GM19468 (cell line): ENCODE data around the gene TOPAZ1.
A peak's percentile ranks its signal among the peaks of the same experiment; 100 is the strongest.
"Not testable (repeated sequence)": the region's sequence is repeated elsewhere in the genome, so short reads cannot be mapped to it uniquely, and the experiment has no call there.

Source experiments
- ATAC-seq: cut with Tn5 transposase; IDR thresholded peaks from one replicate; pipeline ENCODE4 v1.9.1; 2021; ENCODE audit warnings: mild to moderate bottlenecking, moderate library complexity, moderate number of reproducible peaks; ENCODE audit not compliant: unreplicated experiment; ENCODE audit errors: extremely low read depth

The TOPAZ1 gene

DNA sequence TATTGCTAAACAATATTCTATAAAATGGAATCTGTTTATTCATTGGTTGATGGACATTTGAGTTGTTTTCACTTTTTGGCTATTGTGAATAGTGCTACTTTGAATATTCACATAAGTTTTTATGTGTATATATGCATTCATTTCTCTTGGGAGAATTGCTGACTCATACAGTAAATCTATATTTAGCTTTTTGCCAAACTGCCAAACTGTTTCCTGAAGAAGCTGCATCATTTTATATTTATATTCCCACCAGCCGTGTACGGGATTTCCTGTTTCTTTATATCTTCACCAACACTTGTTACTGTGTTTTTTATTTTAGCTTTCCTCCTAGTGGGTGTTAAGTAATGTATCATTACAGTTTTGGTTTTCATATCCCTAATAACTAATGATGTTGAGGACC lies 84.3 kb downstream of the TOPAZ1 start:
- ATAC-seq, result no peak

DNA sequence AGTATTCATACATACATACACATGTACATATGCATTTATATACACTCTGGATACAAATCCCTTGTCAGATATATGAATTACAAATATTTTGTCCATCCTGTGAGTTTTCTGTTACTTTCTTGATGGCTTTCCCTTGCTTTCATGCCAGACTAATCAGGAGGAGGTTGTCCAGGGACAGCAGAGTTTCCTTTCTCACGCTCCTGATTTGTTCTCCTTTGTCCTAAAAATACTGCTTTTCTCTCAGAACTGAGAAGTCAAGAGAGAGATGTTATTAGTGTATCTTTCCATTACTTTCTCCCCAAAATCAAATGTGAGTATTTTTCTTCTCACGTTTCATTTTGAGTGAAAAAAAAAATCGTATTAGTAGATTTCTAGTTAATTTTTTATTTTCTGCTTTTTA lies 84.8 kb downstream of the TOPAZ1 start:
- no peak for ATAC-seq

DNA sequence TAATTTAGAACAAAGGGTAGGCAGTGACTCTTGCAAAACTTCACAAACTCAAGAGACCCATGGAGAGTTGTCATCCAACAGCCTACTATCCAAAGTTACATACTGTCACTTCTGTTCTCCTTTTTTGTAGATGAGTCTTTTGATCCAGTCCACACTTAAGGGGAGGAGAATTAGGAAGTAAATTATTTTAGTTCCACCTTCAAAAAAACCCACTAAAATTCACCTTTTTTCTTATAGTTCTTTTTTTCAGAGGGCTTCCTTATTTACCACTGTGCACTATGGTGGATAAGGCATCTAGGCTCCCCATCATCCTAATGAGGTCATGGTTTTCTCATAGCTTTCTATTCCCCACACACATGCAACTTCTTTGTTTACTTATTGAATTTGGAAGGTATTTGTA lies 88.3 kb downstream of the TOPAZ1 start:
- no peak for ATAC-seq

DNA sequence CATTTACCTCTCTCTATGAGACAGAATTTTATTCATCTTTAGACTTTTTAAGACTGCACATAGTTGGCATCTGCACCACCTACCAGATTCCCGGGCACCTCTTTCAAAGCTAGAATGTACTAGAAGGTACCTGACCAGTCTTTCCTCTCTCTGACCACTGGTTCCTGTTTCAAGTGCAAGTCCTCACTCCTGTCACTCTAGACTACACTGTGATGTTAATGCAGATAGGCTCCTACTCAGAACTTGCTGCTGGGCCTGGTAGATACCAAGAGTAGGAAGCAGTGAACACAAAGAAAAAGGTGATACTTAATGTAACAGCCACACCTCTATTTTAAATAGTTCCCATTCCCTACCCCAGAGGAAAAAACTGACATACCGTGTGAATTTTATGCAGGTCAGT lies 88.8 kb downstream of the TOPAZ1 start:
- no peak for ATAC-seq

DNA sequence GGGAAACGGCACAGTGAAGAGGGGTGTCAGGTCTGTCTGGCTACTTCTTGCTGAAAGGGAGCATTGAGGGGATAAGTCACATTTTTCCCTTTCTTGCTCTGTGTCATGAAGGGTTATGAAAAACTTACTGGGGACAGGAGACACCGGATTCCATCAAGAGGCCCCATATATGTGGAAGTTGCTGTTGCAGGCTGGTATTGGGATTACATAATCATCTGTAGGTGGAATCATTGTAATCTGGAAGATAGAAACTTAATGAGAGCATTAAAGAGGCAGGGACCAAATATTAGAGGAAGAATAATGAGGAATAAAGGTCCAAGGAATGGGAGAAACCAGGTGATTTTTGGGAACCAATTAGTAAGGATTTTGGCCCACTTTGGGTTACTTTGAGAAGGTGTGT lies 92.6 kb downstream of the TOPAZ1 start:
- ATAC-seq, result no peak

DNA sequence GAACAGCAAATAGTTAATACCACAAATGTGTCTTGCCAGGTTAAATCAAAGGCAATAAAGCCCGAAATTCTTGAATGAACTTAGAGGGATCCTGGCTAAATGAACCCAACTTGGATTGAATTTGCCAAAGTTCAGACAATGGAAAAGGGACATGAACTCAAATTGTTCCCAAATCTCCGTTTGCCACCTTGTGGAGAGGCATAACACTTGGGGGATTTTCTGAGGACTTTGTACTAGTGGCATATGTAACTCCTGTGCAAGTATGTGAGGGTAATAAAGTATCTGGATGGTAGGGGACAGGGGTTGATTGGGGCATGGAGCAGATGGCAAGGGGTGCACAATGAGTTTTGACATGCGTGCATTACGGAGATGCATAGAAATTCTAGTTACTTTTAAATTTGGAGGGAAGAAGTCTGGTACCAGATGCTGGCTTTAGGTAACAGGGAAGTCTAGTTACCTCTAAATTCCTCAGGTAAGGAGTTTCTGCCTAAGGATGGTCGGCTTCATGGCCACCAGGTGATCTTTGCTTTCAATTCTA lies 95.6 kb downstream of the TOPAZ1 start:
- no peak for ATAC-seq

DNA sequence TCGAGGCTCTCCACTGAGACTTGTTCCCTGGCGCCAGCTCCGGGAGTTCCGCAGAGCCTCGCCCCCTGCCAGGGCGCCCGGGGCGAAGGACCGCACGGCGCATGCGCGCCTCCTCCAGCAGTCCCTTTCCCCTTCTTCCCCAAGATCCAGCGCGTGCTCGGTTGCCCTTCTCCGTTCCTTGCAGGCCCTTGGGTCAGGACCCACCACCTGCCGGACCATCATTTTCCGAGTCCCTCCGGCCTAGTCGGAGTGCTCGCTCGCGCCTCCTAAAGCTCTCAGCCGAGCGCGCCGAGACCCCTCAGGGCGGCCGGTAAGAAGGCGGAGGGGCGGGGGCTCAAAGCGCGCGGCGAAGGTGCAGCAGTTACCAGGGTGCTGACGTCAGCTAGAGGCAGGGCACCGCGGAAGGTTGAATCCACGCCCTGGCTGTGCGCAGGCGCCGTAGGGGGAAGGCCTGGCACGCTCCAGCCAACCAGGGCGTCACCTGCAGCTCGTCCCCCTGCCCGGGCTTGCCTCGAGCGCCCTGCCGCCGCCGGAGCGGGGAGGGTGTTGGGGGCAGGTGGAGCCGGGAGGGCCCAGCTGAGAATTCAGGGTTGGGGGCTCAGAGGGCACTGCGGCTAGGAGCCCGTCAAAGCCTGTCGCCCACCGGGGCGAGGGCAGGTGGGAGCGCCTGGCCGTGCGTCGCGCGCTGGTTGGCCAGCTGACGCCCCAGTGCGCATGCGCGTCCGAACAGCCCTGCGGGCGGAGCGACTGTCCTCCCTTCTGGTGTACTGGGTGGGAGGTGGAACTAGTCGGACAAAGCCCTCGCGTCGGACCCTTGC lies 96.5 kb downstream of the TOPAZ1 start, which contains the start of gene TCAIM:
TCAIM (plus strand) TSS at position 757 of the 818 bp plus-strand sequence. CDS start 16,017 bp downstream, outside the sequence.
- peak; percentile 94 for ATAC-seq

DNA sequence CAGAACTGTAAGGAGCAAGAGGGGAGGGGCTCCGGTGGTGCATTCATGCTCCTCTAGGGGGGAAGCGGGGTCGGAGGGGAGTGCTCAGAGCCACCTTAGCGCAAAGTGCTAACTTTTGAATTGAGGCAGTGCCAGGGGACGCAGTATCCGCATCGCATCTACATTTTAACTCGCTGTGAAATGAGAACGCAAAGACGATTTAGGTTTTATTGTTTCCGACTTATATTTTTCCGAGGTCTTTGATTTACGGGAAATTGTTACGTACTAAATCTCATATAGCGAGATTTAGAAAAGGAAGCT lies 97.1 kb downstream of the TOPAZ1 start:
- no peak for ATAC-seq

DNA sequence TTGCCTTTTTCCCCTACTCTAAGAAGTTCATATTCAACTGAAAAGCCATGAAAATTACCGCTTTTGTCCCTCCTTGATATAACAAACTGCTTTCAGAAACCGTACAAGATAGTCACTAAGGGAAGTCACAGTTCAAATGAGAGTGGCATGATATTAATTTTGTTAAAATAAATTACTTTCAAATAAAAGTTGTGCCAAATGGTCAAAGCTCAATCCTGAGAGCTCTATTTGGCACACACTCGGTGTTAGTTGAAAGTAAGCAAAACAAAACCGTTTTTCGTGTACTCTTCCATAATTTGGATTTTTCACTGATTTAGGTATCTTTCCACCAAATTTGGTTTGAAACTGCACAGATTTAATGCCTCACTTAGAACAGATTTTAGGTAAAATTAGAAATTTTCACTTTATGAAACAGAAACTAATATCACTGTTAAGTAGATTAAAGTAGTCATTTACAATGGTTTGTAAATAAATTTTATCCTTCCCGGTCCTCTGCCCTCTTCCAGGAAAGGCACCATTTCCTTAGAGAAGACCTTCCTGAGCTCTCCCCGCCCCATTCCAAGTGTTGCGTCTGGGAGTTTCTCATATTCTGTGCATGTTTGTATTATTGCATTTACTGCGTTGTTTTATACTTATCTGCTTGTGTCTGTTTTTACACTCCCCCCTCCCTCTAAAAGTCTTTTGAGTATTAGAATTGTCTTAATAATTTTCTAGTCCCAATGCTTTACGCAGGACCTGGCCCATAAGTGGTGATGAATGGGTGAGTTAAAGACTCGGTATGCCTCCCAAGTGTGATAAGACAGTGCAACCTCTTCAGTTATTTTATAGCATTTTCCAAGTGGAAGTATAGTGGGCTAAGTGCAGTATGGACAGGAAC lies 97.7 kb downstream of the TOPAZ1 start:
- ATAC-seq, result no peak

DNA sequence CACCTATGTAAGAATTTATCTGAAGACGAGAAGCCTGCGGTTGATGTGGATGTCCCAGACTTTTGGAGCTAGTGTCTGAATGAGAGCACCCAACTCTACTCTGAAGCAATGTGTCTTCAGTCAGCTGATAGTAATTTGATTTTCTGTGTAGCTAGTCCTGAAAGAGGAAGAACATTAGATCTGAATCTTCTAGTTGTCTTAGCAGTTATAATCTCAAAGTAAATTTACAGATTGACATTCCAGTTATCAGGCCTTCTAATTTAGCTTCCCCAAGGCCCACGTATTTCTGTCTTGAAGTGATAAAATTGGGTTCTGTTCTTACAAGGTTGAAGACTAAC lies 98.3 kb downstream of the TOPAZ1 start:
- ATAC-seq, result no peak

DNA sequence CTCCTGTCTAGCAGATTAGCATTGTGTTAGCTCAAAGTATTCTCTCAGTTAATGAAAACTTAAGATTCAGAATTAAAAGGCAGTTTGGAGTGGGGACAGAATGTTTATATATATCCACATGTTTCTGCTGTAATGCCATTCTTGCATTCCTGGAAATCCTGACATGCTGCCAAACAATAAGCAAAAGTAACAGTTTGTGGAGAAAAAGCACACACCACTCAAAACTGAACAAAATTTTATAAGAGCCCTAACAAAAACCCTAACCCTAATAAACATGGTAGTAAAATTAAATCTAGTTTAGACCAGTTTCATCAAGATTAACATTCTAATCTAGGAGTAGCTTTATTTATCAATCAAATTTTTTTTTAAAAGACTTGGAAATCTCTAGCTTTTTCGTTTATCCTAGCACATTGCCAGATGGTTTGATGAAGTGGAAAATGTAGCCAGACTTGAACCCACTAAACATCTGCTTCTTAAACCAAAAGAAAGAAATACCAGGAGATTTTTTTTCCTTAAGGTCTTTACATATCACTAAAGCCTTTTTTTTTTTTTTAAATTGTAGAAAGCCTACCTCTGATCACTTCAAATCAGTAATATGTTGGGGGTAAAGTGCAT lies 100.6 kb downstream of the TOPAZ1 start:
- no peak for ATAC-seq

DNA sequence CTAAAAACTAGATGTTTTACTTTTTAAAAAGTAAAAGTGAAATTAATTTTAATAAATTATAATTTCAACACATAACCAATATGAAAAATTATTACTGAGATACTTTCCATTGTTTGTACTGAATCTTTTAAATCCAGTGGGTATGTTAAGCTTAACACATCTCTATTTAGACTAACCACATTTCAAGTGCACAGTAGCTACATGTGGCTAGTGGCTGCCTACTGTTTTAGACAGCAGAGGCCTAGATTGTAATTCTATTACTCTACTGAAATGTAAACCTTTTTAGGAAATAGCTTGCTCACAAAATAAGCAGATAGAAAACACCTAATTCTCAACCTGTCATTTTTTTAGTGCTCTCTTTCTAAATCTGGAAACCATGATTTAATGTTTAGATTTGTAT lies 101.7 kb downstream of the TOPAZ1 start:
- ATAC-seq, result no peak

DNA sequence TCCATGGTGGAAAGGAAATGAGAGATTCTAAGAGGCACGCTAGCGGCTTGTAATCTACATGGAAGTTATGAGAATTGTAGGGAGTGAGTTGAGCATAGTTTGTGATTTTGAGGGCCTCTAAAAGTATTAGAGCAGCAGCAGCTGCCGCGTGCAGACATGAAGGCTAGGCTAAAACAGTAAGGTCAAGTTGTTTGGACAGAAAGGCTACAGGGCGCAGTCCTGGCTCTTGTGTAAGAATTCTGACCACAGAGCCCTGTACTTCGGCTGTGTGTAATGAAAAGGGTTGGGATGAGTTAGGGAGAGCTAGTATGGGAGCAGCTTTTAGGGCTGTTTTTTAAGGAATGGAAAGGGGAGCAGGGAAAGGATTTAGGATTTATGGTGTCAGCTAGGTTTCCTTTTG lies 104.9 kb downstream of the TOPAZ1 start:
- not testable (repeated sequence) for ATAC-seq

DNA sequence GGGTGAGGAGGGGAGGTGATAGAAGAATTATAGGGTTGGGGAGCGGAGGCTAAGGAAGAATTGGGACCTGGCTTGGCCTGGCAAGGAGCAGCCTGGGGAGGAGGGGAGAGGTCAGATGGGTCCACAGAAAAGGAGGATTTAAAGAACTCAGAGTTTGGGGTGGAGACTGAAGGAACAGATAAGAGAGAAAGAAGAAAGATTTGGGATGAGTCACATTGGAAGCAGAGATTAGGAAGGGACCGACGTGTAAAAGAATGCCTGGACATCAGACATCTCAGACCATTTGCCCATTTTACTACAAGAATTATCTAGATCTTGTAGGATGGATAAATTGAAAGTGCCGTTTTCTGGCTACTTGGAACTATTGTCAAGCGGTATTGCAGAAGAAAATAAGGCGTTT lies 107.3 kb downstream of the TOPAZ1 start:
- no peak for ATAC-seq

DNA sequence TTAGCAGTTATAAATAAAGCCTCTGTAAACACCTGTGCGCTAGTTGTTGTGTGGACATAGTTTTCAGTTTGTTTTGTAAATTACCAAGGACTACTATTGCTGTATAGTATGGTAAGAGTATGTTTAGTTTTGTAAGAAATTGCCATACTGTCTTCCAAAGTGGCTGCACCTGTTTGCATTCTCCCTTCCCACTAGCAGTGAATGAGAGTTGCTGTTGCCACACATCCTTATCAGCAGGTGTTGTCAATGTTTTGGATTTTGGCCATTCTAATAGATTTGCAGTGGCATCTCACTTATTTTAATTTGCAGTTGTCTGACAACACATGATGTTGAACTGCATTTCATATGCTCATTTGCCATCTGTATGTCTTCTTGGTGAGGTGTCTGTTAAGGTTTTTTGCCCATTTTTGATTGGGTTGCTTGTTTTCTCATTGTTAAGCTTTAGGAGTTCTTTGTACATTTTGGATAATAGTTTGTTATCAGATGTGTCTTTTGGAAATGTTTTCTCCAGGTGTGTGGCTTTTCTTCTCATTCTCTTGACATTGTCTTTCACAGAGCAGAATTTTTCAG lies 111.8 kb downstream of the TOPAZ1 start:
- no peak for ATAC-seq

DNA sequence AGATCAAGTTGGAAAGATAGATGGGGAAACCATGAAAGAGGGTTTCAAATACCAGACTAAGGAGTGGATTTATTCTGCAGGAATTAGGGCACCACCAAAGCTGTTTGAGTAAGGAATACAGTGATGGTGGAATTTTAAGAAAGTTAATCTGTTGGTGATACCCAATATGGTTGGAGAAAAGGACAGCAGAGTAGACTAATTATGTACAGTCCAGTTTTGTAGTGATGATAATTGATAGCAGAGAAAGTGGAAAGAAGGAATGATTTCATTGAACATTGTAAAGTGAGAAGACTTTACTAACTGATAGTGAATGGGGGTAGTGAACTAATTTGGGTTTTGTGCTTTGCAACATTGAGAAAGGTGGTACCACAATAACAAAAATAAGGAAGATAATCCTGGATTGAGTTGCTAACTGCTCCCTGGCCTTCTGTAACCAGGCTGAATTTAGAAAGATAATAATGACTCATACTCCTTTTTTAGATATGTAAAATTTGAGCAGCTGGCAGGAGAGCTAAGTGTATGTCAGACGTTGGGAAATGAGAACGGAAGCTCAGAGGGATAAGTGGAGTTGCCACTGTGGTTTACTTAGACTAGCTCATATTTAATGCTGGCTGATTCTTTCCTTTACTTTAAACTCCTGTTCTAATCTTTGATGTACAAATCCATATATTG lies 113.8 kb downstream of the TOPAZ1 start:
- no peak for ATAC-seq

DNA sequence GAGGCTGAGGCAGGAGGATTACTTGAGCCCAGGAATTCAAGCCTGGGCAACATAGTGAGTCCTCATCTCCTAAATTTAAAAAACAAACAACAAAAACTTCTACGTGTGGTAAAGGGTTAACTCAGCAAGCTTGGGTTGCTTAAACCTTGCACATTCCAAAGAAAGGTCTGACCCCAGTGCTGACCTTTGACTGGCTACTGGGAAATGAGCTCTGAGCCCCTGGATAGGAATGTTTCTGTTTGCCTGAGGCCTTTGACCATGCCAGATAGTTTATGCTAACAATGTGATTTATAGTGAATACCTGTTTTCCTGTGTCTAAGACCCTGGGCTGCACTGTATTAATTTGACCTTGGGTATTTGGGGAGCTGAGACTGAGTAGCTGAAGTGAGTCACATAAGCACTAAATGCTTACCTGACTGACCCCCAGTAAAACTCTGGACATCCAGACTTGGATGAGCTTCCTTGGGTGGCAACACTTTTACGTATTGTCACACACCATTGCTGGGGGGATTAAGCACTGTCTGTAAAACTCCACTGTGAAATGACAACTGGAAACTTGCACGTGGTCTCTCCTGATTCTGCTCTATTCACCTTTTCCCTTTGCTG lies 117.6 kb downstream of the TOPAZ1 start:
- ATAC-seq, result no peak

DNA sequence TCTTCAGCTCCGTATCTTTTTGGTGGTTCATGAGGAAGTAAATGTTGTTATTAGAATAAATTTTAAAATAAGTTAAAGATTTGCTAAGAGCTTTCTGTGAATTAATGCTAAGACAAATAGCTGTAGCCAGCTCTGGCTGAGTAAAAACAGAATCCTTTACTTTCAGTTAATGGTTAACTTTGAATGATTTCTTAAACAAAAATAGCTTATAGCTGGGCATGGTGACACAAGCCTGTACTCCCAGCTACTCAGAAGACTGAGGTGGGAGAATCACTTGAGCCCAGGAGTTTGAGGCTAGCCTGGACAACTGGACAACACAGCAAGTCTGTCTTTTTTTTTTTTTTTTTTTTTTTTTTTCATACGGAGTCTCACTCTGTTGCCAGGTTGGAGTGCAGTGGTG lies 121.9 kb downstream of the TOPAZ1 start:
- no peak for ATAC-seq

DNA sequence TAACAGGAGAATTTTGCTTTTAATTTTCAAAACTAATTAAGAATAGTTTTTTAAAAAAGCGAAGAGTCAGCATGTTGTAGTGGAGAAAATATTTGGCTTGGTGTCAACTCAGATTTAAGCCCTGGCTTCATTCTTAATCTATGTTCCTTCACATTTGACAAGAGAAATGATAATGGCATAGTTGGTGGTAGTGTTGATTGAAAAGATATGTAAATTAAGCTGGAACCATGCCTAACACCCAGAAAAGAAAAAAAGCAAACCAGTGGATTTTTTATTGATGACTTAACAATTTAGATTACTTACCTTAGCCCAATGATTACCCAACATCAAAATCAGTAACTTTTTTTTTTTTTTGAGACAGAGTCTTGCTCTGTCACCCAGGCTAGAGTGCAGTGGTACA lies 124.3 kb downstream of the TOPAZ1 start:
- ATAC-seq, result no peak

DNA sequence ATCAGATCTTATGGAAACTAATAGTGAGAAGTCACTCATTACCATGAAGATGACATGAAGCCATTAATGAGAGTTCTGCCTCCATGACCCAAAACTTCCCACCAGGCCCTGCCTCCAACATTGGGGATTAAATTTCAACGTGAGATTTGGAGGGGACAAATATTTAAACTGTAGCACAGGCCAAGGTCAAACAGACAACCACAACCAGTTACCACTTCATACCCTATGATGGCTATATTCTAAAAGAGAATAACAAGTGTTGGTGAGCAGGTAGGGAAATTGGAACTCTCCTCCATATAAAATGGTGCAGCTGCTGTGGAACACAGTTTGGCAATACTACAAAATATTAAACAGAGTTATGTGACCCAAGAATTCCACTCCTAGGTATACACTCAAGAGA lies 133.8 kb downstream of the TOPAZ1 start:
- no peak for ATAC-seq
